PC-9 (cell line): ENCODE results near the gene ALOXE3. TPM values are rescaled to one million over a fixed set of nuclear protein-coding genes. Genes with fewer than 3 reads are reported as not detected.

Experiments used
- BruUV-seq: library from RNA; stranded (reverse); fragments of 400-500 nt; replicated peaks from 2 replicates; lab custom pipeline; 2021; lab: Mats Ljungman, UMichigan
- CTCF ChIA-PET: fragments of 300-600 bp; sonication (Branson Sonifier 250); formaldehyde crosslinking; loops from one replicate; lab custom pipeline; 2022; ENCODE audit warnings: antibody characterized with exemption; lab: Charles Lee
- POLR2A ChIA-PET: fragments of 300-600 bp; sonication (Branson Sonifier 250); formaldehyde crosslinking; loops from one replicate; lab custom pipeline; 2022; ENCODE audit warnings: antibody characterized with exemption; ENCODE audit not compliant: unreplicated experiment; lab: Charles Lee
- DNase-seq, 2 experiments: peaks; one replicate each; pipeline versions ENCODE4 v3.0.0 to v3.0.0-alpha.2; 2015 to 2022; ENCODE audit warnings: mixed read lengths in 1 of 2
- H2AFZ ChIP-seq: fragments of 200-600 bp; sonication (generic); 2 replicates; pipeline ENCODE4 v1.8.1; 2017; ENCODE audit warnings: antibody characterized with exemption
- H3F3A ChIP-seq: fragments of 200-600 bp; sonication (generic); 2 replicates; pipeline ENCODE4 v1.8.1; 2017; ENCODE audit warnings: antibody characterized with exemption, mild to moderate bottlenecking, low read depth; ENCODE audit not compliant: insufficient read depth
- H3K27ac ChIP-seq: fragments of 200-600 bp; sonication (generic); 2 replicates; pipeline ENCODE4 v1.6.1; 2016; ENCODE audit warnings: mixed run types
- H3K27me3 ChIP-seq: fragments of 200-600 bp; sonication (generic); 2 replicates; pipeline ENCODE4 v1.6.1; 2016; ENCODE audit warnings: low read depth, mixed run types; ENCODE audit not compliant: insufficient read depth
- H3K36me3 ChIP-seq: fragments of 200-600 bp; sonication (generic); 2 replicates; pipeline ENCODE4 v1.6.1; 2016; ENCODE audit warnings: low read depth, mixed run types
- H3K4me1 ChIP-seq: fragments of 200-600 bp; sonication (generic); replicated peaks from 2 replicates; pipeline ENCODE4 v1.6.1; 2016; ENCODE audit warnings: mixed run types; ENCODE audit not compliant: insufficient read depth
- H3K4me2 ChIP-seq: fragments of 200-600 bp; sonication (generic); 2 replicates; pipeline ENCODE4 v1.6.1; 2017; ENCODE audit warnings: mixed run types
- H3K4me3 ChIP-seq: fragments of 200-600 bp; sonication (generic); 2 replicates; pipeline ENCODE4 v1.6.1; 2016; ENCODE audit warnings: mixed run types
- H3K79me2 ChIP-seq: fragments of 200-600 bp; sonication (generic); 2 replicates; pipeline ENCODE4 v1.6.1; 2017; ENCODE audit warnings: low read depth, mixed run types
- H3K9me2 ChIP-seq: fragments of 200-600 bp; sonication (generic); 2 replicates; pipeline ENCODE4 v1.8.1; 2017; ENCODE audit warnings: mild to moderate bottlenecking; ENCODE audit not compliant: insufficient read depth
- H3K9me3 ChIP-seq: fragments of 200-600 bp; sonication (generic); 2 replicates; pipeline ENCODE4 v1.8.1; 2016; ENCODE audit warnings: low read depth; ENCODE audit not compliant: insufficient read depth
- H4K20me1 ChIP-seq: fragments of 200-600 bp; sonication (generic); 2 replicates; pipeline ENCODE4 v1.8.1; 2017; ENCODE audit not compliant: insufficient read depth
- CTCF ChIP-seq: fragments of 200-600 bp; sonication (generic); conservative IDR thresholded peaks from 2 replicates; pipeline ENCODE4 v1.6.1; 2017; ENCODE audit warnings: mixed run types, antibody characterized with exemption, mild to moderate bottlenecking, moderate library complexity
- EZH2 ChIP-seq: fragments of 200-600 bp; sonication (generic); IDR thresholded peaks from 2 replicates; pipeline ENCODE4 v1.8.0; 2017; ENCODE audit warnings: antibody characterized with exemption, low read depth
- intact Hi-C: fragments of 100-400 bp; cut with micrococcal nuclease; formaldehyde crosslinking; loops from one replicate; pipeline ENCODE4 v1.10.0; 2022; ENCODE audit not compliant: unreplicated experiment
- total RNA-seq: library from RNA; stranded (reverse); gene quantifications from 2 replicates; pipeline ENCODE4 v1.2.3, GENCODE V29; 2021

The ALOXE3 gene
- total RNA-seq, 1 experiment from 2014 or later: 1.4 TPM

DNA sequence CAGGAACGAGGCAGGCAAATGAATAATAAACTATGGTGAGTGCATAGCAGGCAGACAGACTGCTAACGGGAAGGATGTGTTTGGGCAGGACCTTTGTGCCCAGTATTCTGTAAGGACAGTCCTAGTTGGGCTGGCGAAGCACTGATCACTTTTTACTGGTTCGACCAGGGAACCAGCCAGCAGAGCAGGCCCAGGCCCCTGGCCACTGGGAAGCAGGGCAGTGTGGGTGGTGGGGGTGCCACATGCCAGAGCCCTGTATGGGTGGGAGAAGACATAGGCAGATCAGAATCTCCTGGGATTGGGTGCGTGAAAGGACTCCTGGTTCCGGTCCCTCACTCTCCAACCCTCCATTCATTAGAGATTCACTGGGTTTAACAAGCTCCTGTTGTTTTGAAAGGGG, 48.4 kb upstream of the ALOXE3 start:
- Histone ChIP-seq H3K79me2 (peaks cover 7% of the 10 kb centered on the region; the same call in 1 of the 2 replicates), H3K4me2 (no peak overlapping the region), H3K4me3 (no peak overlapping the region), H3K27ac (no peak overlapping the region; the same call in 1 of the 2 replicates), H4K20me1 (no peaks in the 10 kb centered on the region), H2AFZ (no peak overlapping the region), H3K4me1 (peaks cover 8% of the 10 kb centered on the region; the same call in 1 of the 2 replicates), H3K9me2 (no peaks in the 10 kb centered on the region), H3K27me3 (no peaks in the 10 kb centered on the region), H3K9me3 (no peaks in the 10 kb centered on the region), H3F3A (peaks cover 9% of the 10 kb centered on the region; the same call in 1 of the 2 replicates), H3K36me3 (no peaks in the 10 kb centered on the region)
- ChIA-PET CTCF (no interaction called here), POLR2A (no interaction called here)
- DNase-seq: no peak
- intact Hi-C loops: no loop called here
- no TSS peak for BruUV-seq
- TF ChIP-seq CTCF (no peak), EZH2 (no peak)

- Histone ChIP-seq H3K4me3 (no peak overlapping the region), H3K27me3 (no peaks in the 10 kb centered on the region), H2AFZ (no peak overlapping the region), H3K36me3 (no peaks in the 10 kb centered on the region), H3K79me2 (peaks cover 10% of the 10 kb centered on the region; the same call in 1 of the 2 replicates), H3F3A (peaks cover 9% of the 10 kb centered on the region; the same call in 1 of the 2 replicates), H4K20me1 (no peaks in the 10 kb centered on the region), H3K9me3 (no peaks in the 10 kb centered on the region), H3K4me1 (peaks cover 8% of the 10 kb centered on the region; the same call in 1 of the 2 replicates), H3K9me2 (no peaks in the 10 kb centered on the region), H3K4me2 (no peak overlapping the region), H3K27ac (no peak overlapping the region)
- intact Hi-C loops: loop anchor here (1.0 kb wide), 1 partner anchor 9 kb away; no protein-coding TSS in a partner anchor
- no TSS peak for BruUV-seq
- POLR2A ChIA-PET: interaction anchor here (1.3 kb wide), 1 partner anchor 8 kb away, joined by 21 read pairs; no protein-coding TSS in a partner anchor
- CTCF ChIA-PET: interaction anchor here (0.6 kb wide), 1 partner anchor 575 kb away, joined by 8 read pairs; no protein-coding TSS in a partner anchor
- DNase-seq: no peak
- TF ChIP-seq CTCF (no peak), EZH2 (no peak)
Measured at GRCh38 chr17:8164815-8165131, 46.5 kb upstream of the ALOXE3 start.

DNA sequence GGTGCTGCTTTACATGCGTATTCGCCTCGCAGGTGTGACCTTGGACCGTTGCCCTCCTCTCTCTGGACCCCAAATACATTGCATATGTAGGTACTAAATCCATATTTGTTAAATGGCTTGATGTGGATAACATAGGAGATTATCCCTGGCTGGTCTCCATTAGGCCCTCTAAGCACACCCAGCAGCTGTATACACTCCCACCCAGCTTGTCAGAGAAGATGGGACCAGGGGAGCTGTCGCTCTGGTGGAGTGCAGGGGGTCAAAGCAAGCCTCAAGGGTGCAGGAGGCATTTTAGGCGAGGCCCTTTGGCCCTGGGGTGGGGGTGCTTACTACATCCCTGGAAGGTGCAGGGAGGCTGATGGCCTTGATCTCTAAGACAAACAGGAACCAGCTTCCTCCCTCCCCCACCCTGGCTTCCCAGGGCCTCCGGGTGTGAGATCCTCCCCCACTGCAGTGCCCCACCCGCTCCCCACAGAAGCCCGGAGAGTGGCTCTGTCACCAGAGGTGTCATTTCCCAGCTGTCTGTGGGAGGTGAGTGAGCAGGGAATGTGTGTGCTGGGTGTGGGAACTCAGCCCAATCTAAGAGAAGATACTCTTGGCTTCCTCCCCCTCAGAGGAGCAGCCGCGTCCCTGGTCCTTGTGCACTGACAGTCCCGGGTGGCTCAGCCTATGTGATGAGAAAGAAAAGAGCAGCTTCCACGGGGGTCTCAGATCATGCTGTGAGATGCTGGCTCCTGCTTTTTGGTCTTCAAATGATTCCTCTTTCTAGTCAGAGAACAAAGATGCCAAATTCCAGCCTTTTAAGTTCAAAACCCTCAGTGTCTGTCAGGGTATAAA, 45.9 kb upstream of the ALOXE3 start:
- H3K4me1 ChIP-seq: peaks cover 8% of the 10 kb centered on the region; the same call in 1 of the 2 replicates
- no peak overlapping the region for H2AFZ ChIP-seq
- no peak for TF ChIP-seq EZH2
- no peak for TF ChIP-seq CTCF
- peak overlapping the region; percentile 31; the same call in 1 of the 2 replicates for H3K4me2 ChIP-seq
- H3K36me3 ChIP-seq: no peaks in the 10 kb centered on the region
- H3K79me2 ChIP-seq: peaks cover 10% of the 10 kb centered on the region; the same call in 1 of the 2 replicates
- H3F3A ChIP-seq: peaks cover 9% of the 10 kb centered on the region; the same call in 1 of the 2 replicates
- H3K27ac ChIP-seq: no peak overlapping the region
- POLR2A ChIA-PET: interaction anchor here (0.6 to 1.3 kb wide), 2 partner anchors 9 to 617 kb away, joined by 4 to 21 read pairs; no protein-coding TSS in a partner anchor
- CTCF ChIA-PET: interaction anchor here (0.6 to 0.7 kb wide), 3 partner anchors 497 to 725 kb away, joined by 3 to 11 read pairs (median 8); no protein-coding TSS in a partner anchor
- H4K20me1 ChIP-seq: no peaks in the 10 kb centered on the region
- no peaks in the 10 kb centered on the region for H3K27me3 ChIP-seq
- intact Hi-C loops: loop anchor here (1.0 kb wide), 1 partner anchor 9 kb away; no protein-coding TSS in a partner anchor
- peak in 1 of 2 experiments; percentile 48 for DNase-seq
- H3K9me2 ChIP-seq: no peaks in the 10 kb centered on the region
- H3K4me3 ChIP-seq: no peak overlapping the region
- no TSS peak for BruUV-seq
- H3K9me3 ChIP-seq: no peaks in the 10 kb centered on the region
